ENCODE results near the gene TOGARAM2.

DNA sequence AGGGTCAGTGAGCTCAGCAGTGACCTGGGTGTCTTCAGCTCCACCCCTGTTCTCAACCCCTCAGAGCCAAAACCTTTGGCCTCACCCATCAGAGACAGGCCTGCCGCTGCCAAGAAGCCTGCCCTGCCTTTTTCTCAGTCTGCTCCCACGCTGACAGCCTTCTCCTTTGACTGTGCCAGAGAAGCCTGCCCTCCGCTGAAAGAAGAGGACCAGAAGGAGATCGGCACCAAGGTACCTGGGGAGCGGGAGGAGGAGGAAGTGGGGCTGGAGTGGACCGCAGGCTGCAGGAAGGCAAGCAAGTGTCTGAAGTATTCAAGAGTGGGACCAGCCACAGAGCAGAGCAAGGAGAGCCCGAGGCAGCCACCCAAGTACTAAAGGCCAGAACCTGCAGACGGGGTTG is 33.2 kb downstream of the TOGARAM2 start:
- TF ChIP-seq EZH2 (IDR thresholded peaks at IDR 0.05; ENCODE audit: low read depth, unreplicated experiment) (no peak), CREB1 (CRISPR knock-in tag; IDR thresholded peaks at IDR 0.05; ENCODE audit: low read depth) (no peak), ZNF114 (CRISPR knock-in tag; IDR thresholded peaks at IDR 0.05) (no peak), EZH2phosphoT487 (IDR thresholded peaks at IDR 0.05; ENCODE audit: unreplicated experiment) (no peak), POLR2AphosphoS5 (IDR thresholded peaks at IDR 0.05; ENCODE audit: low read depth) (no peak), ZNF331 (CRISPR knock-in tag; IDR thresholded peaks at IDR 0.05; ENCODE audit: low read depth) (no peak), JUNB (IDR thresholded peaks at IDR 0.05; ENCODE audit: unreplicated experiment) (no peak), NANOG (IDR thresholded peaks at IDR 0.05; ENCODE audit: borderline replicate concordance) (no peak), STAT1 (IDR thresholded peaks at IDR 0.05; ENCODE audit: unreplicated experiment) (no peak)
- TF ChIP-seq, protein P1, sequence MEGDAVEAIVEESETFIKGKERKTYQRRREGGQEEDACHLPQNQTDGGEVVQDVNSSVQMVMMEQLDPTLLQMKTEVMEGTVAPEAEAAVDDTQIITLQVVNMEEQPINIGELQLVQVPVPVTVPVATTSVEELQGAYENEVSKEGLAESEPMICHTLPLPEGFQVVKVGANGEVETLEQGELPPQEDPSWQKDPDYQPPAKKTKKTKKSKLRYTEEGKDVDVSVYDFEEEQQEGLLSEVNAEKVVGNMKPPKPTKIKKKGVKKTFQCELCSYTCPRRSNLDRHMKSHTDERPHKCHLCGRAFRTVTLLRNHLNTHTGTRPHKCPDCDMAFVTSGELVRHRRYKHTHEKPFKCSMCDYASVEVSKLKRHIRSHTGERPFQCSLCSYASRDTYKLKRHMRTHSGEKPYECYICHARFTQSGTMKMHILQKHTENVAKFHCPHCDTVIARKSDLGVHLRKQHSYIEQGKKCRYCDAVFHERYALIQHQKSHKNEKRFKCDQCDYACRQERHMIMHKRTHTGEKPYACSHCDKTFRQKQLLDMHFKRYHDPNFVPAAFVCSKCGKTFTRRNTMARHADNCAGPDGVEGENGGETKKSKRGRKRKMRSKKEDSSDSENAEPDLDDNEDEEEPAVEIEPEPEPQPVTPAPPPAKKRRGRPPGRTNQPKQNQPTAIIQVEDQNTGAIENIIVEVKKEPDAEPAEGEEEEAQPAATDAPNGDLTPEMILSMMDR (conservative IDR thresholded peaks at IDR 0.05; ENCODE audit: low read depth in 2 of 2) = no peak
- TF ChIP-seq, protein P2, sequence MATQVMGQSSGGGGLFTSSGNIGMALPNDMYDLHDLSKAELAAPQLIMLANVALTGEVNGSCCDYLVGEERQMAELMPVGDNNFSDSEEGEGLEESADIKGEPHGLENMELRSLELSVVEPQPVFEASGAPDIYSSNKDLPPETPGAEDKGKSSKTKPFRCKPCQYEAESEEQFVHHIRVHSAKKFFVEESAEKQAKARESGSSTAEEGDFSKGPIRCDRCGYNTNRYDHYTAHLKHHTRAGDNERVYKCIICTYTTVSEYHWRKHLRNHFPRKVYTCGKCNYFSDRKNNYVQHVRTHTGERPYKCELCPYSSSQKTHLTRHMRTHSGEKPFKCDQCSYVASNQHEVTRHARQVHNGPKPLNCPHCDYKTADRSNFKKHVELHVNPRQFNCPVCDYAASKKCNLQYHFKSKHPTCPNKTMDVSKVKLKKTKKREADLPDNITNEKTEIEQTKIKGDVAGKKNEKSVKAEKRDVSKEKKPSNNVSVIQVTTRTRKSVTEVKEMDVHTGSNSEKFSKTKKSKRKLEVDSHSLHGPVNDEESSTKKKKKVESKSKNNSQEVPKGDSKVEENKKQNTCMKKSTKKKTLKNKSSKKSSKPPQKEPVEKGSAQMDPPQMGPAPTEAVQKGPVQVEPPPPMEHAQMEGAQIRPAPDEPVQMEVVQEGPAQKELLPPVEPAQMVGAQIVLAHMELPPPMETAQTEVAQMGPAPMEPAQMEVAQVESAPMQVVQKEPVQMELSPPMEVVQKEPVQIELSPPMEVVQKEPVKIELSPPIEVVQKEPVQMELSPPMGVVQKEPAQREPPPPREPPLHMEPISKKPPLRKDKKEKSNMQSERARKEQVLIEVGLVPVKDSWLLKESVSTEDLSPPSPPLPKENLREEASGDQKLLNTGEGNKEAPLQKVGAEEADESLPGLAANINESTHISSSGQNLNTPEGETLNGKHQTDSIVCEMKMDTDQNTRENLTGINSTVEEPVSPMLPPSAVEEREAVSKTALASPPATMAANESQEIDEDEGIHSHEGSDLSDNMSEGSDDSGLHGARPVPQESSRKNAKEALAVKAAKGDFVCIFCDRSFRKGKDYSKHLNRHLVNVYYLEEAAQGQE (IDR thresholded peaks at IDR 0.05; ENCODE audit: unreplicated experiment) = no peak
- TF ChIP-seq, protein P3, sequence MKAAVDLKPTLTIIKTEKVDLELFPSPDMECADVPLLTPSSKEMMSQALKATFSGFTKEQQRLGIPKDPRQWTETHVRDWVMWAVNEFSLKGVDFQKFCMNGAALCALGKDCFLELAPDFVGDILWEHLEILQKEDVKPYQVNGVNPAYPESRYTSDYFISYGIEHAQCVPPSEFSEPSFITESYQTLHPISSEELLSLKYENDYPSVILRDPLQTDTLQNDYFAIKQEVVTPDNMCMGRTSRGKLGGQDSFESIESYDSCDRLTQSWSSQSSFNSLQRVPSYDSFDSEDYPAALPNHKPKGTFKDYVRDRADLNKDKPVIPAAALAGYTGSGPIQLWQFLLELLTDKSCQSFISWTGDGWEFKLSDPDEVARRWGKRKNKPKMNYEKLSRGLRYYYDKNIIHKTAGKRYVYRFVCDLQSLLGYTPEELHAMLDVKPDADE (IDR thresholded peaks at IDR 0.05) = no peak
- TF ChIP-seq, protein P4, sequence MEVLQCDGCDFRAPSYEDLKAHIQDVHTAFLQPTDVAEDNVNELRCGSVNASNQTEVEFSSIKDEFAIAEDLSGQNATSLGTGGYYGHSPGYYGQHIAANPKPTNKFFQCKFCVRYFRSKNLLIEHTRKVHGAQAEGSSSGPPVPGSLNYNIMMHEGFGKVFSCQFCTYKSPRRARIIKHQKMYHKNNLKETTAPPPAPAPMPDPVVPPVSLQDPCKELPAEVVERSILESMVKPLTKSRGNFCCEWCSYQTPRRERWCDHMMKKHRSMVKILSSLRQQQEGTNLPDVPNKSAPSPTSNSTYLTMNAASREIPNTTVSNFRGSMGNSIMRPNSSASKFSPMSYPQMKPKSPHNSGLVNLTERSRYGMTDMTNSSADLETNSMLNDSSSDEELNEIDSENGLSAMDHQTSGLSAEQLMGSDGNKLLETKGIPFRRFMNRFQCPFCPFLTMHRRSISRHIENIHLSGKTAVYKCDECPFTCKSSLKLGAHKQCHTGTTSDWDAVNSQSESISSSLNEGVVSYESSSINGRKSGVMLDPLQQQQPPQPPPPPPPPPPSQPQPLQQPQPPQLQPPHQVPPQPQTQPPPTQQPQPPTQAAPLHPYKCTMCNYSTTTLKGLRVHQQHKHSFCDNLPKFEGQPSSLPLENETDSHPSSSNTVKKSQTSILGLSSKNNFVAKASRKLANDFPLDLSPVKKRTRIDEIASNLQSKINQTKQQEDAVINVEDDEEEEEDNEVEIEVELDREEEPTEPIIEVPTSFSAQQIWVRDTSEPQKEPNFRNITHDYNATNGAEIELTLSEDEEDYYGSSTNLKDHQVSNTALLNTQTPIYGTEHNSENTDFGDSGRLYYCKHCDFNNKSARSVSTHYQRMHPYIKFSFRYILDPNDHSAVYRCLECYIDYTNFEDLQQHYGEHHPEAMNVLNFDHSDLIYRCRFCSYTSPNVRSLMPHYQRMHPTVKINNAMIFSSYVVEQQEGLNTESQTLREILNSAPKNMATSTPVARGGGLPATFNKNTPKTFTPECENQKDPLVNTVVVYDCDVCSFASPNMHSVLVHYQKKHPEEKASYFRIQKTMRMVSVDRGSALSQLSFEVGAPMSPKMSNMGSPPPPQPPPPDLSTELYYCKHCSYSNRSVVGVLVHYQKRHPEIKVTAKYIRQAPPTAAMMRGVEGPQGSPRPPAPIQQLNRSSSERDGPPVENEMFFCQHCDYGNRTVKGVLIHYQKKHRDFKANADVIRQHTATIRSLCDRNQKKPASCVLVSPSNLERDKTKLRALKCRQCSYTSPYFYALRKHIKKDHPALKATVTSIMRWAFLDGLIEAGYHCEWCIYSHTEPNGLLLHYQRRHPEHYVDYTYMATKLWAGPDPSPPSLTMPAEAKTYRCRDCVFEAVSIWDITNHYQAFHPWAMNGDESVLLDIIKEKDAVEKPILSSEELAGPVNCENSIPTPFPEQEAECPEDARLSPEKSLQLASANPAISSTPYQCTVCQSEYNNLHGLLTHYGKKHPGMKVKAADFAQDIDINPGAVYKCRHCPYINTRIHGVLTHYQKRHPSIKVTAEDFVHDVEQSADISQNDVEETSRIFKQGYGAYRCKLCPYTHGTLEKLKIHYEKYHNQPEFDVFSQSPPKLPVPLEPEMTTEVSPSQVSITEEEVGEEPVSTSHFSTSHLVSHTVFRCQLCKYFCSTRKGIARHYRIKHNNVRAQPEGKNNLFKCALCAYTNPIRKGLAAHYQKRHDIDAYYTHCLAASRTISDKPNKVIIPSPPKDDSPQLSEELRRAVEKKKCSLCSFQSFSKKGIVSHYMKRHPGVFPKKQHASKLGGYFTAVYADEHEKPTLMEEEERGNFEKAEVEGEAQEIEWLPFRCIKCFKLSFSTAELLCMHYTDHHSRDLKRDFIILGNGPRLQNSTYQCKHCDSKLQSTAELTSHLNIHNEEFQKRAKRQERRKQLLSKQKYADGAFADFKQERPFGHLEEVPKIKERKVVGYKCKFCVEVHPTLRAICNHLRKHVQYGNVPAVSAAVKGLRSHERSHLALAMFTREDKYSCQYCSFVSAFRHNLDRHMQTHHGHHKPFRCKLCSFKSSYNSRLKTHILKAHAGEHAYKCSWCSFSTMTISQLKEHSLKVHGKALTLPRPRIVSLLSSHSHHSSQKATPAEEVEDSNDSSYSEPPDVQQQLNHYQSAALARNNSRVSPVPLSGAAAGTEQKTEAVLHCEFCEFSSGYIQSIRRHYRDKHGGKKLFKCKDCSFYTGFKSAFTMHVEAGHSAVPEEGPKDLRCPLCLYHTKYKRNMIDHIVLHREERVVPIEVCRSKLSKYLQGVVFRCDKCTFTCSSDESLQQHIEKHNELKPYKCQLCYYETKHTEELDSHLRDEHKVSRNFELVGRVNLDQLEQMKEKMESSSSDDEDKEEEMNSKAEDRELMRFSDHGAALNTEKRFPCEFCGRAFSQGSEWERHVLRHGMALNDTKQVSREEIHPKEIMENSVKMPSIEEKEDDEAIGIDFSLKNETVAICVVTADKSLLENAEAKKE (CRISPR knock-in tag; IDR thresholded peaks at IDR 0.05) = no peak

Data from GM23338 (cell line).